Central memory CD8-positive, alpha-beta T cell (primary cell): ENCODE results near the gene OXNAD1.

Experiments
- ATAC-seq: fragments of 150-1000 bp; cut with Tn5 transposase; replicated peaks from 2 replicates; pipeline ENCODE4 v1.10.0; 2022; ENCODE audit warnings: mild to moderate bottlenecking, moderate FRiP score, moderate number of reproducible peaks; ENCODE audit not compliant: poor library complexity, severe bottlenecking; ENCODE audit errors: extremely low read depth
- DNase-seq, 2 donors: peaks; one replicate each; pipeline ENCODE4 v3.0.0; 2021; ENCODE audit warnings: low spot score in 2 of 2
- H3K27ac Mint-ChIP-seq: one replicate; pipeline ENCODE4 v1.8.0; 2022; ENCODE audit warnings: low read depth, mild to moderate bottlenecking, moderate library complexity, mixed read lengths
- H3K27me3 Mint-ChIP-seq: one replicate; pipeline ENCODE4 v1.8.0; 2022; ENCODE audit warnings: mixed read lengths
- H3K36me3 Mint-ChIP-seq: one replicate; pipeline ENCODE4 v1.8.0; 2022; ENCODE audit warnings: mild to moderate bottlenecking, moderate library complexity, mixed read lengths; ENCODE audit not compliant: insufficient read depth
- H3K4me1 Mint-ChIP-seq: one replicate; pipeline ENCODE4 v1.8.0; 2022; ENCODE audit warnings: mixed read lengths
- H3K4me3 Mint-ChIP-seq: one replicate; pipeline ENCODE4 v1.8.0; 2022; ENCODE audit warnings: mild to moderate bottlenecking, moderate library complexity, mixed read lengths
- H3K9me3 Mint-ChIP-seq: one replicate; pipeline ENCODE4 v1.8.0; 2022; ENCODE audit warnings: mixed read lengths

Gene OXNAD1

DNA sequence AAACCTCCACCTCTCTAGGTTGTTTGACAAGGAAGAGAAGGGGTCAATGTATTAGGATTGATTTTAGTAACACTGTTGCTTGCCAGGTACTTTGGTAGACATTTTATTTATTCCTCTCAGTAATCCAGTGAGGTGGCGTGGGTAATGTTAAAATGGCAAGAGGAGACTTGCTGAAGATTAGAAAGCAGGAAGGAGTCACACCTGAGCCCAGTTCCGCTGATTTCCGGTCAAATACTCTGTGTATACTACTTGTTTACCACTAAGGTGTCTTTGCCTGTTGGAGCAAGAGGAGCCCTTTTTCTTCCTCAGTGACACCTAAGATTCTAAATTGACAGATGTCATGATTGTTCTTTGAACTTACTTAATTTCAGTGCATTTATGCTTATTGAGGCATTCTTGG is 1.7 kb downstream of the OXNAD1 start:
- Mint-ChIP-seq H3K27me3 (no peaks in the 10 kb centered on the region), H3K4me1 (peaks cover 19% of the 10 kb centered on the region), H3K27ac (peak overlapping the region; percentile 32), H3K9me3 (no peaks in the 10 kb centered on the region), H3K4me3 (no peak overlapping the region), H3K36me3 (peaks cover 14% of the 10 kb centered on the region)
- ATAC-seq (no peak), DNase-seq (no peak)

DNA sequence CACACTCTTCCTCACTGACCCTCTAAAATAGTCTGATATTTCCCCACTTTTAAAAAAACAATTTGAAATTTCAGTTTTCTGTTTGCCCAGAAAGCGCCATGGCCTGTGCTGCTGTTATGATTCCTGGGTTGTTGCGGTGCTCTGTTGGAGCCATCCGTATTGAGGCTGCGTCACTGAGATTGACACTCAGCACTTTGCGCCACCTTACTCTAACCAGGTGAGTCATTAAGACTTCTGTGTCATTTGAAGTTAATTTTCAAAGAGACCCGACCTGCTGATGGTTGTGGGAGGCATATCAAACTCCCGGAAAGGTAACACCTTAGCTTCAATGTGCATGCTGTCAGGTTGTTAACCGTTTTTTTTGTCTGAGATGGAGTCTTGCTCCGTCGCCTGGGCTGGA is 5.8 kb downstream of the OXNAD1 start:
- Mint-ChIP-seq H3K27me3 (no peaks in the 10 kb centered on the region), H3K36me3 (peaks cover 15% of the 10 kb centered on the region), H3K27ac (no peak overlapping the region), H3K4me1 (peaks cover 7% of the 10 kb centered on the region), H3K9me3 (no peaks in the 10 kb centered on the region), H3K4me3 (no peak overlapping the region)
- no peak for ATAC-seq
- DNase-seq, result no peak

DNA sequence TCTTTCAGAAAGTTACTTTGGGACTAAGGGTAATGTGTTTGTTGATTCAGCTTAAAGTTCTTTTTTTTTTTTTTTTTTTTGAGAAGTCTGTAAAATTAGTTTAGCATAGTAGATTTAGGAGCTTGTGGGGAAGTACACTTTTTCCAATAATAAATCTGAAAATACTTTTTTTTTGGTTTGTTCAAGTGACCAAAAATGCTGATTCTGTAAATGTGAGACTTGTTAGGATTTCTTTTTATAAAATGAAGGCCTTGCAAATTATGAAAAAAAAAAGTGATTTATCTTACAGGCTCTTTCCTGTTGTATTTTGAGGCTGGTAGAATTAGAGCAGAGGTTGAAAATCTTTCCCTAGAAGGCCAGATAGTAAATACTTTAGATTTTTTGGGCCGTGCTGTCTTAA is 7.6 kb downstream of the OXNAD1 start:
- peaks cover 19% of the 10 kb centered on the region for H3K36me3 Mint-ChIP-seq

DNA sequence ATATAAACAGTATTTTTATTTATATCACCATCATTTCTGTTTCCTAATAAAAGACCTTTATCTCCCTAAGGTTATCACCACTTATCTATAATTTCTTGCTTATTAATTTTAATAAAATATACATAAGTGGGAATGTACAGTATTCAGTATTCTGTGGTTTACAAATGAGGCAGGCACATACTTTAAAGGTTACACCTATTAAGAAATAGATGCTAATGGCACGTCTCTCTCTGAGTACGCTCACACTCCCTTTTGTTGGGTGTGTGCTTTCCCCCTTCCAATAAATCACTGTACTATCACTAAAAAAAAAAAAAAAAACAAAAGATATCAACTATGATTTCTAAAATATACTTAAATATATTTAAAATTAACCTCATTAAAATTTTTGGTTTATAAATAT is 8.9 kb downstream of the OXNAD1 start:
- H3K9me3 Mint-ChIP-seq, result no peaks in the 10 kb centered on the region
- ATAC-seq (no peak), DNase-seq (no peak)
- no peaks in the 10 kb centered on the region for H3K27me3 Mint-ChIP-seq
- H3K4me3 Mint-ChIP-seq, result no peak overlapping the region
- H3K27ac Mint-ChIP-seq, result no peak overlapping the region
- H3K36me3 Mint-ChIP-seq, result peaks cover 17% of the 10 kb centered on the region
- H3K4me1 Mint-ChIP-seq, result no peaks in the 10 kb centered on the region

More for the DNA sequence above, 7.6 kb downstream of the OXNAD1 start:
- ATAC-seq (no peak), DNase-seq (no peak)
- H3K27ac Mint-ChIP-seq, result no peak overlapping the region
- H3K4me1 Mint-ChIP-seq, result peaks cover under 1% of the 10 kb centered on the region
- H3K4me3 Mint-ChIP-seq, result no peak overlapping the region
- H3K27me3 Mint-ChIP-seq, result no peaks in the 10 kb centered on the region
- no peaks in the 10 kb centered on the region for H3K9me3 Mint-ChIP-seq

DNA sequence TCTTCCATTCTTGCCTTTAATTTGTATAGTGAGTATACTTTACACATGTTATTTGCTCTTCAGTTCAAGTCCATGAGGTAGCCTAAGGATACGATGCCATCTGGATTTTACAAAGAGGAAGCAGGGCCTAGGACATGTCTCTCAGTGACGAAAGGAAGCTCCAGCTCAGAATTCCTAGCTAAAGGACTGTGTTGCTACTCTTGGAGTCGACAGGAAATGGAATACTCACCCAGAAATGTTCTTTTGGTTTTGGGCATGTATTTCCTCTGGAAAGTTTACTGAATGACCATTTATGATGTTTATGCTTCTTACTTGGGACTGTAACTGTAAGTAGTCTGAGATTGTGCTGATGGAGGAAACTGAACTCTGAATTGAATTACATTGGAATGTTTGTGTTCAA is 12.5 kb downstream of the OXNAD1 start:
- no peak overlapping the region for H3K4me3 Mint-ChIP-seq
- no peak for ATAC-seq

GRCh38 chr3:16279010-16279801 is 14.2 kb downstream of the OXNAD1 start:
- H3K4me1 Mint-ChIP-seq, result no peaks in the 10 kb centered on the region
- H3K36me3 Mint-ChIP-seq, result peaks cover 8% of the 10 kb centered on the region
- no peaks in the 10 kb centered on the region for H3K27me3 Mint-ChIP-seq
- H3K27ac Mint-ChIP-seq, result no peak overlapping the region
- H3K9me3 Mint-ChIP-seq, result no peaks in the 10 kb centered on the region
- ATAC-seq (no peak), DNase-seq (no peak)
- H3K4me3 Mint-ChIP-seq, result no peak overlapping the region

More for the DNA sequence above, 12.5 kb downstream of the OXNAD1 start:
- H3K27ac Mint-ChIP-seq, result no peak overlapping the region
- H3K36me3 Mint-ChIP-seq, result peaks cover 11% of the 10 kb centered on the region
- DNase-seq, result no peak
- no peaks in the 10 kb centered on the region for H3K4me1 Mint-ChIP-seq
- H3K9me3 Mint-ChIP-seq, result no peaks in the 10 kb centered on the region
- H3K27me3 Mint-ChIP-seq, result no peaks in the 10 kb centered on the region

DNA sequence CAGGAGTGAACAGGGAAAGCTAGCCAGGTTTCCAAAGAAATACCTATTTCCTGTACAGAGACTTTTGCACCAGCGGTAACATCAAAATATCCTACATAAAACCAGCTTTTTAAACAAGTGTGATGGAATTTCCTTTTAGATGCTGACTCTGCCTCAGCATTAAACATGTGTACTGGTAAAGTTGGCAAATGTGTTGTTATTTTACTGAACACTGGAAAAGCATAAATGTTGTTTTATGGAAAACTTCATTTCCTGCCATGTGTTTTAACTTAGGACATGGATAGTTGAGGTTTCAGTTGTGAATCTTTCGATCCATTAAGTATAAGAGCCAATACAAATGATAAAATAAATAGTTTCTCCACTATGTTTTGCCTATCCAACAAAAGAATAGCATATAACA is 15.7 kb downstream of the OXNAD1 start:
- Mint-ChIP-seq H3K36me3 (peaks cover 8% of the 10 kb centered on the region), H3K9me3 (no peaks in the 10 kb centered on the region), H3K4me1 (peaks cover 11% of the 10 kb centered on the region), H3K4me3 (no peak overlapping the region), H3K27ac (no peak overlapping the region), H3K27me3 (no peaks in the 10 kb centered on the region)
- DNase-seq (no peak), ATAC-seq (no peak)

DNA sequence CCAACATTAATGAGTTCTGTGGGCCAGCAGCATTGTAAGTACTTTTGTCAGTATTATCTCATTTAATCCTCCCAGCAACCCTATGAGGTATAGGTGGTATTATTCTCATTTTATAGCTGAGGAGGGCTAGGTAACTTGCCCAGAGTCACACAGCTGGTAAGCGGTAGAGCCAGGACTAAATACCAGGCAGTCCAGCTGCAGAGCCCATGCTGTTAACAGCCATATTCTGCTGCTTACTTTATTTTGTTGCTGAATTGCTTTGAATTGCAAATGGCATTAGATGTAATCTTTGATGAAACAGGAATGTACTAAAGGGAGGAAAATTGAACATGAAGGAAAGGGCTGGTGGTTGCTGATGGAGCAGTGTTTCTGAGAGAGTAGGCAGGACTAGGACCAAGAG is 19.6 kb downstream of the OXNAD1 start:
- peaks cover 25% of the 10 kb centered on the region for H3K36me3 Mint-ChIP-seq
- peak overlapping the region; percentile 81 for H3K27ac Mint-ChIP-seq
- H3K4me1 Mint-ChIP-seq, result peaks cover 50% of the 10 kb centered on the region
- peak overlapping the region; percentile 90 for H3K4me3 Mint-ChIP-seq
- H3K27me3 Mint-ChIP-seq, result no peaks in the 10 kb centered on the region
- no peaks in the 10 kb centered on the region for H3K9me3 Mint-ChIP-seq
- ATAC-seq, result no peak
- DNase-seq, result no peak

GRCh38 chr3:16286161-16286560 is 21.1 kb downstream of the OXNAD1 start:
- Mint-ChIP-seq H3K27me3 (no peaks in the 10 kb centered on the region), H3K4me3 (peak overlapping the region; percentile 90), H3K36me3 (peaks cover 26% of the 10 kb centered on the region), H3K27ac (peak overlapping the region; percentile 81), H3K9me3 (no peaks in the 10 kb centered on the region), H3K4me1 (peaks cover 66% of the 10 kb centered on the region)
- peak in 1 of 2 donors; percentile 72 for DNase-seq
- peak; percentile 96 for ATAC-seq

DNA sequence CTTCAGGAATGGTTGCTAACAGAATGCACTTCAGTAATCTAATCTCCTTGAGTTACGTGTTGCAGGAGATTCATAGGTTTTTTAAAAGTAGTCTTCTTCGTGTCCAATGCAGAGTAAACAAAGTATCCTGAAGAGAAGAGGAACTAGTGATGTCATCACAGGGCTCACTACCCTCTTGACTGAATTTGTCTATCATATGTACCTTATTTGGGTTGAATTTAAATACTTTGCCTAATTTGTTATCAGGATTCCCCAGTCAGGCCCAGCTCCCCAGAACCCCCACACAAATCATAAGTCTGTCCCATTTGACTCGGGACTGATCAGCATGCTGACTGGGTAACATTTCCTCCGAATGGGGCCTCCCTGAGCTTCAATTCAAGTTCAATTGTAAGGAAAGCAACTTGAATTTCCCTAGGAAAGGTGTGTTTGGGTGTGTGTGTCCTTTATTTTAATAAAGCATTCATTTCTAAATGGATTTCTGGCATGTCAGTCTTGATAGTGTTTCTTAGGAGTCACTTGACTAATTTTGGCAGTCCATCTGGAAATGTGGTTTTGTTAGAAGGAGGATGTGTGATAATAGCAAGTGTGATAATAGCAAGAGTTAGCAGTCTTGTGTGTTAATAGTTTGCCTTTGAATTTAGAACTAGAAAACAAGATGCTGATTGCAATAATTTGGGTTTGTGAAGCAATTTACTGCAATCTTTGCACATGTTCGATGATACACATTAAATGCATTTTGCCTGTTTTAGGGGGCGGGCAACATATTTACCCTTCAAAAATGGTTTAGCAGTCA is 21.9 kb downstream of the OXNAD1 start:
- no peaks in the 10 kb centered on the region for H3K9me3 Mint-ChIP-seq
- DNase-seq (no peak), ATAC-seq (peak; percentile 14)
- H3K36me3 Mint-ChIP-seq, result peaks cover 27% of the 10 kb centered on the region
- no peaks in the 10 kb centered on the region for H3K27me3 Mint-ChIP-seq
- peak overlapping the region; percentile 81 for H3K27ac Mint-ChIP-seq
- H3K4me3 Mint-ChIP-seq, result peak overlapping the region; percentile 90
- H3K4me1 Mint-ChIP-seq, result peaks cover 72% of the 10 kb centered on the region

- Mint-ChIP-seq H3K36me3 (peaks cover 32% of the 10 kb centered on the region), H3K9me3 (no peaks in the 10 kb centered on the region), H3K4me1 (peaks cover 80% of the 10 kb centered on the region), H3K4me3 (peak overlapping the region; percentile 90), H3K27me3 (no peaks in the 10 kb centered on the region), H3K27ac (peak overlapping the region; percentile 81)
- DNase-seq (no peak), ATAC-seq (no peak)
These were observed 23.7 kb downstream of the OXNAD1 start for GRCh38 chr3:16288664-16289063.

GRCh38 chr3:16289144-16289889 is 24.3 kb downstream of the OXNAD1 start:
- Mint-ChIP-seq H3K4me3 (peak overlapping the region; percentile 90), H3K4me1 (peaks cover 80% of the 10 kb centered on the region), H3K27me3 (no peaks in the 10 kb centered on the region), H3K27ac (peak overlapping the region; percentile 81), H3K9me3 (no peaks in the 10 kb centered on the region), H3K36me3 (peaks cover 32% of the 10 kb centered on the region)
- ATAC-seq (no peak), DNase-seq (no peak)
